Suprapubic skin (tissue), 4 donors: ENCODE data around the gene MTX1. TPM values are rescaled to one million over a fixed set of nuclear protein-coding genes. Genes with fewer than 3 reads are reported as not detected.

Source experiments
- DNase-seq, 2 donors: peaks; one replicate each; pipeline ENCODE4 v3.0.0-alpha.2; 2019; ENCODE audit warnings: low spot score in 2 of 2
- H3K27ac ChIP-seq: fragments of 200-600 bp; sonication (generic); one replicate; pipeline ENCODE4 v1.5.1; 2019
- H3K27me3 ChIP-seq: fragments of 200-600 bp; sonication (generic); one replicate; pipeline ENCODE4 v1.5.1; 2019
- H3K36me3 ChIP-seq: fragments of 200-600 bp; sonication (generic); one replicate; pipeline ENCODE4 v1.5.1; 2019
- H3K4me1 ChIP-seq: fragments of 200-600 bp; sonication (generic); one replicate; pipeline ENCODE4 v1.5.1; 2019
- H3K4me3 ChIP-seq: fragments of 200-600 bp; sonication (generic); one replicate; pipeline ENCODE4 v1.5.1; 2019; ENCODE audit warnings: mild to moderate bottlenecking
- H3K9me3 ChIP-seq: fragments of 200-600 bp; sonication (generic); one replicate; pipeline ENCODE4 v1.5.1; 2019
- CTCF ChIP-seq, 2 donors: fragments of 200-600 bp in 1 of 2; fragments of 450-650 bp in 1 of 2; sonication (generic) in 1 of 2; IDR thresholded peaks; one replicate each; pipeline ENCODE4 v1.5.1; 2016 to 2019; ENCODE audit warnings: antibody characterized with exemption in 2 of 2, mild to moderate bottlenecking in 1 of 2, moderate library complexity in 1 of 2
- EP300 ChIP-seq: sonication (generic); formaldehyde crosslinking; IDR thresholded peaks from one replicate; pipeline ENCODE4 v1.6.1; 2017; ENCODE audit warnings: antibody characterized with exemption
- POLR2A ChIP-seq, 2 donors: fragments of 450-650 bp; IDR thresholded peaks; one replicate each; pipeline ENCODE4 v1.6.1; 2017; ENCODE audit warnings: antibody characterized with exemption in 2 of 2, mild to moderate bottlenecking in 2 of 2, moderate library complexity in 2 of 2
- POLR2AphosphoS5 ChIP-seq, 3 donors: sonication (generic); formaldehyde crosslinking; IDR thresholded peaks; one replicate each; pipeline ENCODE4 v1.6.1; 2017; ENCODE audit warnings: antibody characterized with exemption in 3 of 3
- WGBS: methylation state at CpG from one replicate; pipeline ENCODE4 v1.1.5; 2018; 5-methylcytosine and 5-hydroxymethylcytosine counted together
- total RNA-seq, 4 donors: library from RNA; depleted of rRNA; stranded (reverse); fragments of >200 nt; gene quantifications; one replicate each; pipeline ENCODE4 v1.1.0, GENCODE V29; 2016

Gene MTX1
- total RNA-seq, 4 donors from 2014 or later = 19.8 to 51.7 (median 36.9) TPM

GRCh38 chr1:155181371-155182051 lies 27.0 kb upstream of the MTX1 start:
- H3K27ac ChIP-seq = no peak overlapping the region
- no peak for DNase-seq
- H3K36me3 ChIP-seq = no peaks in the 10 kb centered on the region
- peaks cover 30% of the 10 kb centered on the region for H3K4me1 ChIP-seq
- TF ChIP-seq POLR2AphosphoS5 (IDR thresholded peaks at IDR 0.05) (no peak), POLR2A (IDR thresholded peaks at IDR 0.05) (no peak), CTCF (IDR thresholded peaks at IDR 0.05) (no peak), EP300 (no peak)
- H3K9me3 ChIP-seq = no peaks in the 10 kb centered on the region
- H3K27me3 ChIP-seq = no peaks in the 10 kb centered on the region
- WGBS = 92% methylated on average over 15 of the region's 18 CpGs
- no peak overlapping the region for H3K4me3 ChIP-seq

- no peaks in the 10 kb centered on the region for H3K9me3 ChIP-seq
- H3K4me1 ChIP-seq = peaks cover 24% of the 10 kb centered on the region
- 87% methylated on average over 6 of the region's 7 CpGs for WGBS
- peak in 1 of 2 donors; percentile 53 for DNase-seq
- no peak overlapping the region for H3K4me3 ChIP-seq
- no peaks in the 10 kb centered on the region for H3K27me3 ChIP-seq
- TF ChIP-seq POLR2AphosphoS5 (IDR thresholded peaks at IDR 0.05) = no peak
- no peak for TF ChIP-seq POLR2A (IDR thresholded peaks at IDR 0.05)
- no peak for TF ChIP-seq CTCF (IDR thresholded peaks at IDR 0.05)
- no peak for TF ChIP-seq EP300
- no peak overlapping the region for H3K27ac ChIP-seq
- no peaks in the 10 kb centered on the region for H3K36me3 ChIP-seq
Measured at GRCh38 chr1:155182052-155182550, 26.4 kb upstream of the MTX1 start.

GRCh38 chr1:155183775-155184221 lies 24.7 kb upstream of the MTX1 start:
- 86% methylated on average over 10 of the region's 20 CpGs for WGBS
- Histone ChIP-seq H3K4me1 (peaks cover 17% of the 10 kb centered on the region), H3K27me3 (no peaks in the 10 kb centered on the region), H3K4me3 (no peak overlapping the region), H3K36me3 (no peaks in the 10 kb centered on the region), H3K9me3 (no peaks in the 10 kb centered on the region), H3K27ac (no peak overlapping the region)
- TF ChIP-seq CTCF (IDR thresholded peaks at IDR 0.05) (no peak), EP300 (no peak), POLR2A (IDR thresholded peaks at IDR 0.05) (no peak), POLR2AphosphoS5 (IDR thresholded peaks at IDR 0.05) (no peak)
- DNase-seq = no peak

GRCh38 chr1:155184351-155184811 lies 24.1 kb upstream of the MTX1 start:
- WGBS = 98% methylated on average over 4 of the region's 4 CpGs

GRCh38 chr1:155184835-155185782 lies 23.4 kb upstream of the MTX1 start:
- no peak overlapping the region for H3K4me3 ChIP-seq
- no peaks in the 10 kb centered on the region for H3K27me3 ChIP-seq
- H3K27ac ChIP-seq = peak overlapping the region; percentile 9
- WGBS = 49% methylated on average over 11 of the region's 21 CpGs
- TF ChIP-seq POLR2A (IDR thresholded peaks at IDR 0.05) = no peak
- TF ChIP-seq EP300 = no peak
- TF ChIP-seq POLR2AphosphoS5 (IDR thresholded peaks at IDR 0.05) = no peak
- no peak for TF ChIP-seq CTCF (IDR thresholded peaks at IDR 0.05)
- H3K9me3 ChIP-seq = no peaks in the 10 kb centered on the region
- H3K36me3 ChIP-seq = no peaks in the 10 kb centered on the region
- H3K4me1 ChIP-seq = peaks cover 17% of the 10 kb centered on the region
- peak in 1 of 2 donors; percentile 66 for DNase-seq

More at GRCh38 chr1:155184351-155184811, 24.1 kb upstream of the MTX1 start:
- H3K4me3 ChIP-seq = no peak overlapping the region
- TF ChIP-seq POLR2AphosphoS5 (IDR thresholded peaks at IDR 0.05) (no peak), POLR2A (IDR thresholded peaks at IDR 0.05) (no peak), EP300 (no peak)
- no peak for DNase-seq
- no peaks in the 10 kb centered on the region for H3K36me3 ChIP-seq
- no peaks in the 10 kb centered on the region for H3K27me3 ChIP-seq
- H3K4me1 ChIP-seq = peaks cover 17% of the 10 kb centered on the region
- no peak overlapping the region for H3K27ac ChIP-seq
- H3K9me3 ChIP-seq = no peaks in the 10 kb centered on the region
